HEK293T (cell line): ENCODE measurements around the gene BACH2.
"Not testable (repeated sequence)": the region's sequence is repeated elsewhere in the genome, so short reads cannot be mapped to it uniquely, and the experiment has no call there.

Experiments used
- CTCF ChIA-PET: fragments of 350-600 bp; formaldehyde crosslinking; extraction: SDS; loops from one replicate; lab custom pipeline; 2021; ENCODE audit warnings: antibody characterized with exemption, inconsistent platforms; lab: Yijun Ruan, JAX
- POLR2A ChIA-PET: fragments of 350-600 bp; formaldehyde crosslinking; extraction: SDS; loops from one replicate; lab custom pipeline; 2020; ENCODE audit warnings: antibody characterized with exemption, inconsistent platforms; lab: Yijun Ruan, JAX
- DNase-seq: peaks from one replicate; pipeline ENCODE4 v3.0.0; 2012; ENCODE audit warnings: mixed read lengths; ENCODE audit errors: extremely low spot score
- ARNT ChIP-seq: fragments of 450-650 bp; IDR thresholded peaks from 2 replicates; pipeline ENCODE4 v1.6.1; 2017; ENCODE audit warnings: mild to moderate bottlenecking
- BHLHE40 ChIP-seq: fragments of 450-650 bp; IDR thresholded peaks from 2 replicates; pipeline ENCODE4 v1.6.1; 2016; ENCODE audit warnings: mild to moderate bottlenecking, moderate library complexity, borderline replicate concordance
- CTBP1 ChIP-seq: fragments of 450-650 bp; IDR thresholded peaks from 2 replicates; pipeline ENCODE4 v1.6.1; 2016; ENCODE audit warnings: borderline replicate concordance
- ELF4 ChIP-seq: fragments of 450-650 bp; IDR thresholded peaks from 2 replicates; pipeline ENCODE4 v1.6.1; 2017; ENCODE audit warnings: antibody characterized with exemption
- FOXA1 ChIP-seq: fragments of 450-650 bp; IDR thresholded peaks from 2 replicates; pipeline ENCODE4 v1.6.1; 2016; ENCODE audit warnings: mild to moderate bottlenecking
- FOXK2 ChIP-seq: fragments of 450-650 bp; IDR thresholded peaks from 2 replicates; pipeline ENCODE4 v1.6.1; 2016; ENCODE audit warnings: mild to moderate bottlenecking
- HDGF ChIP-seq: fragments of 450-650 bp; IDR thresholded peaks from 2 replicates; pipeline ENCODE4 v1.6.1; 2017; ENCODE audit warnings: antibody characterized with exemption, borderline replicate concordance
- L3MBTL2 ChIP-seq: fragments of 450-650 bp; conservative IDR thresholded peaks from 2 replicates; pipeline ENCODE4 v1.6.1; 2016; ENCODE audit warnings: mild to moderate bottlenecking
- LEF1 ChIP-seq: fragments of 450-650 bp; IDR thresholded peaks from 2 replicates; pipeline ENCODE4 v1.6.1; 2017; ENCODE audit warnings: mild to moderate bottlenecking, borderline replicate concordance
- NFRKB ChIP-seq: fragments of 450-650 bp; IDR thresholded peaks from 2 replicates; pipeline ENCODE4 v1.6.1; 2016; ENCODE audit warnings: mild to moderate bottlenecking, moderate library complexity
- PKNOX1 ChIP-seq: fragments of 450-650 bp; IDR thresholded peaks from 2 replicates; pipeline ENCODE4 v1.6.1; 2016
- SP1 ChIP-seq: fragments of 450-650 bp; IDR thresholded peaks from 2 replicates; pipeline ENCODE4 v1.6.1; 2017
- SUZ12 ChIP-seq: fragments of 450-650 bp; IDR thresholded peaks from 2 replicates; pipeline ENCODE4 v1.6.1; 2016; ENCODE audit warnings: mild to moderate bottlenecking
- TARDBP ChIP-seq: fragments of 450-650 bp; IDR thresholded peaks from 2 replicates; pipeline ENCODE4 v1.6.1; 2016
- ZNF384 ChIP-seq: fragments of 450-650 bp; IDR thresholded peaks from 2 replicates; pipeline ENCODE4 v1.6.1; 2016

Gene BACH2

DNA sequence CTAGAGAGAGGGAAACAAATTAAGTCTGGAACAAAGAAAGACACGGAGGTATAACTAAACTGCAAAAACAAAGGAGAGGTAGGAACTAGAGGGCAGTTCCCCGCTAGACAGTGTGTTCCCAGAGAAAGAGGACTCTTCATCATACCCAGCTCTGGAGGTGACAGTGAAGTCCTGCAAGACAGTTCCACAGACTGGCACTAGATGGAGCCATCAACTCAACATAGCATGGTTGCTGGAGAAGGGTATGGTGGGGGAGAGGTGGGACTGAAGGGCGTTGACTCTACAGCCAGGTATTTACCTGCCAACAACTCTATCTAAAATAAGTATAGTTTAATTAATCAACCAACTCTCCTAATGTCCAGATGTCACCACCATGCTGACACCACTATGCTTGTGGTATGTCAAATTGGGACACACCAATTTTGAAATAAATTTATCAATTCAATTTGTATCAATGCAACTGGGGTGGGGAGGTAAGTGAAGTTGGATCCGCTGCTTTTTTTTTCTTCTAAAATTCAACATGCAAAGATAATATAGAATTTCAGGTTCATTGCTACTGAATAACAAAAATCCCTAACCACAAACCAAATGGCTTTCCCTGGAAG is 9.7 kb downstream of the BACH2 start:
- CTCF ChIA-PET = interaction anchor here (1.0 to 4.3 kb wide), 4 partner anchors 71 to 192 kb away, joined by 3 to 12 read pairs (median 6); no protein-coding TSS in a partner anchor
- POLR2A ChIA-PET = interaction anchor here (0.6 kb wide), 1 partner anchor 68 kb away, joined by 4 read pairs; no protein-coding TSS in a partner anchor
- DNase-seq = peak; percentile 59
- TF ChIP-seq PKNOX1 = peak; percentile 16; the same call in 1 of the 2 replicates
- no peak for TF ChIP-seq FOXK2

GRCh38 chr6:90285611-90286381 is 10.8 kb downstream of the BACH2 start:
- ChIA-PET POLR2A (interaction anchor here (0.6 to 2.3 kb wide), 4 partner anchors 10 to 466 kb away, joined by 3 to 6 read pairs (median 4); partner anchors contain the start of gene MDN1), CTCF (interaction anchor here (0.8 to 4.3 kb wide), 4 partner anchors 12 to 345 kb away, joined by 3 to 12 read pairs (median 3); no protein-coding TSS in a partner anchor)
- no peak for TF ChIP-seq SP1
- no peak for TF ChIP-seq LEF1
- TF ChIP-seq FOXA1 = no peak
- no peak for TF ChIP-seq ZNF384
- TF ChIP-seq BHLHE40 = no peak
- TF ChIP-seq NFRKB = no peak
- TF ChIP-seq TARDBP = no peak
- TF ChIP-seq SUZ12 = no peak
- TF ChIP-seq ELF4 = no peak
- no peak for TF ChIP-seq HDGF
- no peak for TF ChIP-seq PKNOX1
- no peak for TF ChIP-seq ARNT
- peak; percentile 65 for DNase-seq

DNA sequence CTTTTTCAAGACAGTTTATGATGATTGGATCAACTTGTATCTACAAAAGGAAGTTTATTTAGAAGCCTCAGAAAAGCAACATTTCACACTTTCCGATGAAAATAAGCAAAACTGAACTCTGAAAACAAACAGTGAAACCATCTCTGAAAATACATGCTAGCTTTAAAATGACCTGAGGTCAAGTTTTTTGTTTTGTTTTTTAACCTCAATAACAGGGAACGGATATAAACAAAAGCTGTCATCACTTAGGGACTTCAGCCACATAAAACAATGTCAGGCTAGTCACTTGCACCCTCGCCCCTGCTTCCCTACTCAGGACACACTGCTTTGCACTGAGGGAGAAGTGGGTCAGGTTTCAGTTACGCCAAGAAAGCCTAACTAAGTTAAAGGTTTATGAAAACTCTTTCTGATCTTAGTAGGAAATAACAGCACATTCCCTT is 11.6 kb downstream of the BACH2 start:
- ChIA-PET POLR2A (interaction anchor here (1.0 to 2.3 kb wide), 4 partner anchors 11 to 465 kb away, joined by 3 to 6 read pairs (median 4); partner anchors contain the start of gene MDN1), CTCF (interaction anchor here (0.7 to 4.3 kb wide), 7 partner anchors 11 to 344 kb away, joined by 3 to 12 read pairs (median 3); no protein-coding TSS in a partner anchor)
- TF ChIP-seq ARNT (no peak), FOXA1 (no peak), TARDBP (no peak), LEF1 (no peak), SUZ12 (no peak), L3MBTL2 (no peak), PKNOX1 (peak; percentile 22; the same call in 1 of the 2 replicates)
- peak; percentile 17 for DNase-seq

- TF ChIP-seq ZNF384 = no peak
- no peak for TF ChIP-seq SUZ12
- TF ChIP-seq NFRKB = no peak
- no peak for TF ChIP-seq BHLHE40
- no peak for TF ChIP-seq ELF4
- no peak for TF ChIP-seq ARNT
- no peak for TF ChIP-seq PKNOX1
- no peak for TF ChIP-seq LEF1
- TF ChIP-seq CTBP1 = no peak
- POLR2A ChIA-PET = interaction anchor here (0.7 to 2.3 kb wide), 6 partner anchors 11 to 465 kb away, joined by 3 to 6 read pairs (median 3); partner anchors contain the start of gene MDN1
- DNase-seq = peak; percentile 48
- CTCF ChIA-PET = interaction anchor here (0.7 to 4.3 kb wide), 9 partner anchors 9 to 344 kb away, joined by 3 to 12 read pairs (median 3); no protein-coding TSS in a partner anchor
These were observed 12.2 kb downstream of the BACH2 start for GRCh38 chr6:90284236-90285041.

- CTCF ChIA-PET = not testable (repeated sequence)
These were observed 14.4 kb downstream of the BACH2 start for GRCh38 chr6:90282265-90282664.

More at GRCh38 chr6:90282265-90282664, 14.4 kb downstream of the BACH2 start:
- POLR2A ChIA-PET, DNase-seq: not testable (repeated sequence)
